Pancreas (tissue), 10 donors: ENCODE measurements around the gene CRIP1. TPM values are rescaled to one million over a fixed set of nuclear protein-coding genes. Genes with fewer than 3 reads are reported as not detected.

Experiments used
- ATAC-seq, 4 donors: fragments of 200-7000 bp; cut with Tn5 transposase; one replicate each; pipeline versions ENCODE4 v1.8.0 to v1.9.1; 2020; ENCODE audit warnings: mild to moderate bottlenecking in 4 of 4, moderate library complexity in 4 of 4
- DNase-seq, 6 donors: peaks; one replicate each; pipeline ENCODE4 v3.0.0-alpha.2; 2020
- FAIRE-seq: peaks from 2 replicates; lab custom pipeline; 2012; peaks lifted over from hg19 to GRCh38; lab: Jason Lieb, UNC
- H3K27ac ChIP-seq, 4 donors: fragments of 200-600 bp; sonication (generic); 1 replicate in 3 of 4; 2 replicates in 1 of 4; pipeline versions ENCODE4 v1.5.0 to v1.8.0; 2020
- H3K27me3 ChIP-seq, 4 donors: fragments of 200-600 bp; one replicate each; pipeline ENCODE4 v1.8.0; 2021
- H3K36me3 ChIP-seq, 3 donors: fragments of 200-600 bp; sonication (generic) in 1 of 3; one replicate each; pipeline versions ENCODE4 v1.5.0 to v1.8.0; 2020 to 2021
- H3K4me1 ChIP-seq, 3 donors: fragments of 200-600 bp; one replicate each; pipeline ENCODE4 v1.8.0; 2021
- H3K4me3 ChIP-seq, 4 donors: fragments of 200-600 bp; sonication (generic) in 2 of 4; one replicate each; pipeline versions ENCODE4 v1.5.0 to v1.8.0; 2020 to 2021
- H3K9me3 ChIP-seq, 4 donors: fragments of 200-600 bp; one replicate each; pipeline ENCODE4 v1.8.0; 2021
- WGBS, 2 donors: extraction: QIAGEN DNeasy Blood & Tissue Kit; methylation state at CpG; one replicate each; pipeline ENCODE4 v1.1.7; 2013; 5-methylcytosine and 5-hydroxymethylcytosine counted together
- intact Hi-C, 3 donors: fragments of 100-400 bp; cut with DNase I; formaldehyde crosslinking; loops; one replicate each; pipeline versions ENCODE4 v1.11.1 to v1.14.2; 2022
- polyA plus RNA-seq, 2 donors: library from polyadenylated mRNA; stranded (reverse); fragments of 200-250 nt; gene quantifications; one replicate each; pipeline ENCODE4 v1.2.3, GENCODE V29; 2013
- total RNA-seq, 6 donors: library from RNA; stranded (reverse); fragmentation: NEBNext Ultra II Directional in 4 of 6; extraction: Animal tissue kit (Norgen Biotek cat#: 25700) in 4 of 6; gene quantifications; one replicate each; pipeline versions ENCODE4 v1.2.1 to v1.2.4, GENCODE V29; 2021 to 2023
- TF ChIP-seq, protein P1 (sequence below), 4 donors: fragments of 200-600 bp; sonication (generic) in 3 of 4; IDR thresholded peaks; one replicate each; pipeline versions ENCODE4 v1.5.0 to v1.8.0; 2021; ENCODE audit warnings: antibody characterized with exemption in 4 of 4
- donor health status: healthy with polysubstance abuse.
- donor health status: DM: no; HTN: no; CAD: no; lungs with moderate emphysema.
- donor health status: DM: no; HTN: no; CAD: no.
- donor health status: control.
- donor health status: control.
- donor health status: Bipolar disorder and iron deficiency.
- donor health status: DM: yes; HTN: yes; CAD: no.
- donor health status: DM: no; HTN: no; CAD: no.
- donor health status: DM: no; HTN: no; CAD: no.
- donor health status: DM: yes; HTN: yes; CAD: no.

The CRIP1 gene
- total and polyA plus RNA-seq, 8 donors: 2.4 to 71.0 (median 9.3) TPM

GRCh38 chr14:105484997-105485393, 1.7 kb upstream of the CRIP1 start:
- H3K27ac ChIP-seq: no peak overlapping the region
- peak in 1 of 6 donors; percentile 41 for DNase-seq
- H3K4me1 ChIP-seq: peaks cover 8 to 52% (median 18%) of the 10 kb centered on the region in 3 donors
- ATAC-seq: no peak
- 88% methylated on average over 16 of the region's 16 CpGs for WGBS, 2 donors
- no peaks in the 10 kb centered on the region for H3K9me3 ChIP-seq
- FAIRE-seq: no peak
- H3K36me3 ChIP-seq: no peaks in the 10 kb centered on the region
- peaks cover 0 to 11% (median 0%) of the 10 kb centered on the region in 4 donors for H3K27me3 ChIP-seq
- intact Hi-C loops: loop anchor here in 2 of 3 donors (5.0 kb wide), 1 partner anchor 113 kb away; no protein-coding TSS in a partner anchor
- TF ChIP-seq, protein P1, sequence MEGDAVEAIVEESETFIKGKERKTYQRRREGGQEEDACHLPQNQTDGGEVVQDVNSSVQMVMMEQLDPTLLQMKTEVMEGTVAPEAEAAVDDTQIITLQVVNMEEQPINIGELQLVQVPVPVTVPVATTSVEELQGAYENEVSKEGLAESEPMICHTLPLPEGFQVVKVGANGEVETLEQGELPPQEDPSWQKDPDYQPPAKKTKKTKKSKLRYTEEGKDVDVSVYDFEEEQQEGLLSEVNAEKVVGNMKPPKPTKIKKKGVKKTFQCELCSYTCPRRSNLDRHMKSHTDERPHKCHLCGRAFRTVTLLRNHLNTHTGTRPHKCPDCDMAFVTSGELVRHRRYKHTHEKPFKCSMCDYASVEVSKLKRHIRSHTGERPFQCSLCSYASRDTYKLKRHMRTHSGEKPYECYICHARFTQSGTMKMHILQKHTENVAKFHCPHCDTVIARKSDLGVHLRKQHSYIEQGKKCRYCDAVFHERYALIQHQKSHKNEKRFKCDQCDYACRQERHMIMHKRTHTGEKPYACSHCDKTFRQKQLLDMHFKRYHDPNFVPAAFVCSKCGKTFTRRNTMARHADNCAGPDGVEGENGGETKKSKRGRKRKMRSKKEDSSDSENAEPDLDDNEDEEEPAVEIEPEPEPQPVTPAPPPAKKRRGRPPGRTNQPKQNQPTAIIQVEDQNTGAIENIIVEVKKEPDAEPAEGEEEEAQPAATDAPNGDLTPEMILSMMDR (IDR thresholded peaks at IDR 0.05): no peak
- no peak overlapping the region for H3K4me3 ChIP-seq

- no peaks in the 10 kb centered on the region for H3K9me3 ChIP-seq
- peaks cover 8 to 47% (median 18%) of the 10 kb centered on the region in 3 donors for H3K4me1 ChIP-seq
- H3K27ac ChIP-seq: no peak overlapping the region
- H3K27me3 ChIP-seq: peaks cover 0 to 11% (median 0%) of the 10 kb centered on the region in 4 donors
- DNase-seq (peak in 2 of 6 donors; percentile 63 to 66), ATAC-seq (no peak), FAIRE-seq (no peak)
- WGBS, 2 donors: 16 to 19% methylated on average over 10 to 12 of the region's 12 CpGs
- TF ChIP-seq, protein P1 (IDR thresholded peaks at IDR 0.05): peak in 1 of 4 donors; percentile 14
- no peak overlapping the region for H3K4me3 ChIP-seq
- intact Hi-C loops: loop anchor here in 2 of 3 donors (5.0 kb wide), 1 partner anchor 113 kb away; no protein-coding TSS in a partner anchor
- no peaks in the 10 kb centered on the region for H3K36me3 ChIP-seq
Measured at GRCh38 chr14:105485739-105486162, 935 bp upstream of the CRIP1 start.

- peak overlapping the region in 3 of 4 donors; percentile 15 to 41 (median 22) for H3K27ac ChIP-seq
- DNase-seq (peak in 1 of 6 donors; percentile 62), FAIRE-seq (no peak), ATAC-seq (no peak)
- TF ChIP-seq, protein P1 (IDR thresholded peaks at IDR 0.05): no peak
- peaks cover 0 to 11% (median 0%) of the 10 kb centered on the region in 4 donors for H3K27me3 ChIP-seq
- peaks cover 7 to 41% (median 10%) of the 10 kb centered on the region in 3 donors for H3K4me1 ChIP-seq
- peak overlapping the region in 3 of 4 donors; percentile 7 to 43 (median 14) for H3K4me3 ChIP-seq
- no peaks in the 10 kb centered on the region for H3K9me3 ChIP-seq
- WGBS, 2 donors: 3 to 5% methylated on average over 33 to 45 of the region's 45 CpGs
- intact Hi-C loops: loop anchor here in 2 of 3 donors (5.0 kb wide), 1 partner anchor 115 kb away; no protein-coding TSS in a partner anchor
- H3K36me3 ChIP-seq: no peaks in the 10 kb centered on the region
Measured at GRCh38 chr14:105486974-105487448, 325 bp downstream of the CRIP1 start.

DNA sequence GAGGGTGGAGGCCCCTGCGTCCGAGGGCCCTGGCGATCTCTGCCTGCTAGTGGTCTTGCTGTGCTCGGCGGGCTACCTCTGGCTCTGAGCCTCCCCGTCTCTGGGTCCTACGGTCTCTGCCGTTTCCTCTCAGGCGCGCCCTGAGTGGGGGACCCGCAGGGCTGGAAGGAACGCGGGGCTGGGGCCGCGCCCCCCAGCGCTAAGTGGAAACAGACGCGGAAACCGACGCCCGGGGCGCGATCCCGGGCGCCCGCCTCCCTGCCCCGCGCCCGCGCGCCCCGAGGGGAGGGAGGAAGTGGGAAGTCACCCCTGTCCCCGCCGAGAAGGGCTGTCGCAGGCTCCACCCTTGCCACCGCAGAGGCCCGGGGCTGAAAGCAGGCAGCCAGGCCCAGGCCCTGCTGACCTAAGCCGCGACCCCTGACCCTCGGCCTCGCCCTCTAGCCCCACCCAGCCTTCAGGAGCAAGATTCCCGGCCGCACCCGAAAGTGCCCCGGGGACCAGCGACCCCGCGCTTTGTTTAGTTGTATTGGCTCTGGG, 831 bp downstream of the CRIP1 start:
- intact Hi-C loops: loop anchor here in 2 of 3 donors (5.0 kb wide), 1 partner anchor 115 kb away; no protein-coding TSS in a partner anchor
- peak overlapping the region in 3 of 4 donors; percentile 7 to 43 (median 14) for H3K4me3 ChIP-seq
- FAIRE-seq (no peak), ATAC-seq (no peak), DNase-seq (peak in 2 of 6 donors; percentile 38 to 57)
- peak overlapping the region in 3 of 4 donors; percentile 15 to 41 (median 22) for H3K27ac ChIP-seq
- H3K27me3 ChIP-seq: peaks cover 0 to 11% (median 0%) of the 10 kb centered on the region in 4 donors
- no peaks in the 10 kb centered on the region for H3K9me3 ChIP-seq
- H3K4me1 ChIP-seq: peaks cover 2 to 35% (median 6%) of the 10 kb centered on the region in 3 donors
- no peaks in the 10 kb centered on the region for H3K36me3 ChIP-seq
- TF ChIP-seq, protein P1 (IDR thresholded peaks at IDR 0.05): no peak
- WGBS, 2 donors: 5 to 6% methylated on average over 21 to 48 of the region's 48 CpGs
